ENCODE results near the gene SBK2. TPM values are rescaled to one million over a fixed set of nuclear protein-coding genes. Genes with fewer than 3 reads are reported as not detected.
"Not testable (repeated sequence)": the region's sequence is repeated elsewhere in the genome, so short reads cannot be mapped to it uniquely, and the experiment has no call there.

The SBK2 gene
- total and polyA plus RNA-seq, 2 donors (not counting 1 experiment from before 2014, with no cell fraction given), result not detected

- H4K20me1 ChIP-seq (ENCODE audit: control insufficient read depth, extremely low read depth, insufficient read depth, low read length); H3K4me2 ChIP-seq (ENCODE audit: extremely low read depth, insufficient read depth, low read length); H3K9me3 ChIP-seq (ENCODE audit: control insufficient read depth, insufficient read depth, low read depth, low read length); H3K4me3 ChIP-seq (replicated peaks in 1 of 4; ENCODE audit: control extremely low read depth in 1 of 4, insufficient read depth in 1 of 4, low read depth in 3 of 4, low read length in 4 of 4); H2AFZ ChIP-seq (ENCODE audit: low read length); H3K36me3 ChIP-seq (ENCODE audit: control insufficient read depth, insufficient read depth, low read length); H3K9ac ChIP-seq (ENCODE audit: insufficient read depth, low read length); DNase-seq (ENCODE audit: low read depth in 2 of 2); H3K27ac ChIP-seq (ENCODE audit: insufficient read depth, low read length); H3K27me3 ChIP-seq (ENCODE audit: control insufficient read depth, insufficient read depth, low read length): not testable (repeated sequence)
- H3K79me2 ChIP-seq (ENCODE audit: control insufficient read depth, insufficient read depth, low read length), result peaks cover 11% of the 10 kb centered on the region
- H3K4me1 ChIP-seq (ENCODE audit: control insufficient read depth, extremely low read depth, insufficient read depth, low read length), result peaks cover 12% of the 10 kb centered on the region
Observed at GRCh38 chr19:55582284-55582683, 45.4 kb upstream of the SBK2 start.

- peaks cover 9% of the 10 kb centered on the region for H3K4me1 ChIP-seq (ENCODE audit: control insufficient read depth, extremely low read depth, insufficient read depth, low read length)
- no peaks in the 10 kb centered on the region for H3K27me3 ChIP-seq (ENCODE audit: control insufficient read depth, insufficient read depth, low read length)
- no peak for DNase-seq (ENCODE audit: low read depth in 2 of 2)
- peaks cover 11% of the 10 kb centered on the region for H3K79me2 ChIP-seq (ENCODE audit: control insufficient read depth, insufficient read depth, low read length)
- H3K36me3 ChIP-seq (ENCODE audit: control insufficient read depth, insufficient read depth, low read length), result peaks cover 4% of the 10 kb centered on the region
- no peak overlapping the region for H3K9ac ChIP-seq (ENCODE audit: insufficient read depth, low read length)
- no peaks in the 10 kb centered on the region for H3K9me3 ChIP-seq (ENCODE audit: control insufficient read depth, insufficient read depth, low read depth, low read length)
- H3K4me2 ChIP-seq (ENCODE audit: extremely low read depth, insufficient read depth, low read length), result no peak overlapping the region
- H3K4me3 ChIP-seq (replicated peaks in 1 of 4; ENCODE audit: control extremely low read depth in 1 of 4, insufficient read depth in 1 of 4, low read depth in 3 of 4, low read length in 4 of 4), result no peak overlapping the region
- H3K27ac ChIP-seq (ENCODE audit: insufficient read depth, low read length), result no peak overlapping the region
- H4K20me1 ChIP-seq (ENCODE audit: control insufficient read depth, extremely low read depth, insufficient read depth, low read length), result no peaks in the 10 kb centered on the region
- no peak overlapping the region for H2AFZ ChIP-seq (ENCODE audit: low read length)
- TF ChIP-seq CTCF (conservative IDR thresholded peaks at IDR 0.05 in 1 of 2, IDR thresholded peaks at IDR 0.05 in 1 of 2; ENCODE audit: low read depth in 1 of 2, low read length in 2 of 2) (no peak), EZH2 (IDR thresholded peaks at IDR 0.05; ENCODE audit: low read length, missing control alignments) (no peak)
Observed at GRCh38 chr19:55581823-55582223, 44.9 kb upstream of the SBK2 start.

- H3K27ac ChIP-seq (ENCODE audit: insufficient read depth, low read length), result peak overlapping the region; percentile 75
- H3K36me3 ChIP-seq (ENCODE audit: control insufficient read depth, insufficient read depth, low read length), result peaks cover 4% of the 10 kb centered on the region
- peaks cover 7% of the 10 kb centered on the region for H3K4me1 ChIP-seq (ENCODE audit: control insufficient read depth, extremely low read depth, insufficient read depth, low read length)
- H3K4me3 ChIP-seq (replicated peaks in 1 of 4; ENCODE audit: control extremely low read depth in 1 of 4, insufficient read depth in 1 of 4, low read depth in 3 of 4, low read length in 4 of 4), result peak overlapping the region; percentile 59 to 89 (median 87)
- DNase-seq (ENCODE audit: low read depth in 2 of 2), result no peak
- TF ChIP-seq EZH2 (IDR thresholded peaks at IDR 0.05; ENCODE audit: low read length, missing control alignments) (no peak), CTCF (conservative IDR thresholded peaks at IDR 0.05 in 1 of 2, IDR thresholded peaks at IDR 0.05 in 1 of 2; ENCODE audit: low read depth in 1 of 2, low read length in 2 of 2) (no peak)
- H3K9me3 ChIP-seq (ENCODE audit: control insufficient read depth, insufficient read depth, low read depth, low read length), result no peaks in the 10 kb centered on the region
- H3K79me2 ChIP-seq (ENCODE audit: control insufficient read depth, insufficient read depth, low read length), result peaks cover 11% of the 10 kb centered on the region
- no peaks in the 10 kb centered on the region for H3K27me3 ChIP-seq (ENCODE audit: control insufficient read depth, insufficient read depth, low read length)
- H2AFZ ChIP-seq (ENCODE audit: low read length), result peak overlapping the region; percentile 95
- peak overlapping the region; percentile 62 for H3K9ac ChIP-seq (ENCODE audit: insufficient read depth, low read length)
- H4K20me1 ChIP-seq (ENCODE audit: control insufficient read depth, extremely low read depth, insufficient read depth, low read length), result no peaks in the 10 kb centered on the region
- H3K4me2 ChIP-seq (ENCODE audit: extremely low read depth, insufficient read depth, low read length), result peak overlapping the region; percentile 97
Observed at GRCh38 chr19:55581145-55581822, 44.4 kb upstream of the SBK2 start.
